T-helper 2 cell treated with Interferon-gamma antibody and Interleukin-4, amounts not matched to agents 5 μg/mL and 100 μg/mL, for 36 hours (primary cell): ENCODE results near the gene SUSD4.

ENCODE experiments used
- DNase-seq: peaks from one replicate; pipeline ENCODE4 v3.0.0; 2021; ENCODE audit warnings: low spot score
- H3K27ac Mint-ChIP-seq: one replicate; pipeline ENCODE4 v1.8.0; 2021; ENCODE audit warnings: mild to moderate bottlenecking, mixed read lengths
- H3K27me3 Mint-ChIP-seq: one replicate; pipeline ENCODE4 v1.8.0; 2021; ENCODE audit warnings: low read depth, mixed read lengths
- H3K36me3 Mint-ChIP-seq: one replicate; pipeline ENCODE4 v1.8.0; 2021; ENCODE audit warnings: low read depth, mixed read lengths
- H3K4me1 Mint-ChIP-seq: one replicate; pipeline ENCODE4 v1.8.0; 2021; ENCODE audit warnings: low read depth, mixed read lengths
- H3K4me3 Mint-ChIP-seq: one replicate; pipeline ENCODE4 v1.8.0; 2022; ENCODE audit warnings: mild to moderate bottlenecking, moderate library complexity, mixed read lengths
- H3K9me3 Mint-ChIP-seq: one replicate; pipeline ENCODE4 v1.8.0; 2021; ENCODE audit warnings: mixed read lengths

SUSD4 gene

GRCh38 chr1:223179280-223179679 is 184.7 kb downstream of the SUSD4 start:
- Mint-ChIP-seq H3K4me1 (peaks cover 2% of the 10 kb centered on the region), H3K36me3 (no peaks in the 10 kb centered on the region), H3K9me3 (no peaks in the 10 kb centered on the region), H3K27ac (no peak overlapping the region), H3K4me3 (no peak overlapping the region), H3K27me3 (peaks cover 32% of the 10 kb centered on the region)
- no peak for DNase-seq

- H3K9me3 Mint-ChIP-seq, result no peaks in the 10 kb centered on the region
- no peak overlapping the region for H3K27ac Mint-ChIP-seq
- DNase-seq, result no peak
- peaks cover 2% of the 10 kb centered on the region for H3K4me1 Mint-ChIP-seq
- H3K36me3 Mint-ChIP-seq, result no peaks in the 10 kb centered on the region
- peaks cover 24% of the 10 kb centered on the region for H3K27me3 Mint-ChIP-seq
- no peak overlapping the region for H3K4me3 Mint-ChIP-seq
These were observed 186.3 kb downstream of the SUSD4 start for GRCh38 chr1:223177681-223178080.

GRCh38 chr1:223176437-223176836 is 187.5 kb downstream of the SUSD4 start:
- Mint-ChIP-seq H3K4me3 (no peak overlapping the region), H3K27ac (no peak overlapping the region), H3K4me1 (peaks cover 2% of the 10 kb centered on the region), H3K27me3 (peaks cover 16% of the 10 kb centered on the region), H3K36me3 (peaks cover 2% of the 10 kb centered on the region), H3K9me3 (peaks cover 3% of the 10 kb centered on the region)
- DNase-seq, result no peak

GRCh38 chr1:223175633-223176032 is 188.3 kb downstream of the SUSD4 start:
- H3K27ac Mint-ChIP-seq, result no peak overlapping the region
- H3K4me3 Mint-ChIP-seq, result no peak overlapping the region
- H3K4me1 Mint-ChIP-seq, result no peaks in the 10 kb centered on the region
- DNase-seq, result no peak
- peaks cover 2% of the 10 kb centered on the region for H3K36me3 Mint-ChIP-seq
- H3K9me3 Mint-ChIP-seq, result peaks cover 3% of the 10 kb centered on the region
- peaks cover 8% of the 10 kb centered on the region for H3K27me3 Mint-ChIP-seq

GRCh38 chr1:223175032-223175431 is 188.9 kb downstream of the SUSD4 start:
- H3K36me3 Mint-ChIP-seq, result peaks cover 2% of the 10 kb centered on the region
- DNase-seq, result no peak
- H3K27me3 Mint-ChIP-seq, result peaks cover 7% of the 10 kb centered on the region
- H3K27ac Mint-ChIP-seq, result no peak overlapping the region
- no peak overlapping the region for H3K4me3 Mint-ChIP-seq
- H3K9me3 Mint-ChIP-seq, result peaks cover 3% of the 10 kb centered on the region
- H3K4me1 Mint-ChIP-seq, result no peaks in the 10 kb centered on the region
